ENCODE data around the gene ANKDD1B. TPM values are rescaled to one million over a fixed set of nuclear protein-coding genes. Genes with fewer than 3 reads are reported as not detected.

The ANKDD1B gene
- total RNA-seq, 2 donors from 2014 or later: 1.9 to 2.7 TPM

GRCh38 chr5:75616371-75616881 is 5.2 kb downstream of the ANKDD1B start:
- peaks cover 8% of the 10 kb centered on the region for H3K4me1 ChIP-seq (replicated peaks)
- WGBS: 50% methylated on average over 4 of the region's 4 CpGs
- no peaks in the 10 kb centered on the region for H3K27me3 ChIP-seq (replicated peaks; ENCODE audit: insufficient read depth)
- TF ChIP-seq POLR2A (IDR thresholded peaks at IDR 0.05) (no peak), CTCF (IDR thresholded peaks at IDR 0.05) (no peak), POLR2AphosphoS5 (IDR thresholded peaks at IDR 0.05) (no peak)
- DNase-seq (ENCODE audit: low spot score): no peak
- H3K27ac ChIP-seq: peak overlapping the region; percentile 7 to 48
- intact Hi-C loops (cut with DNase I): no loop called here
- H3K36me3 ChIP-seq: no peaks in the 10 kb centered on the region
- no peak overlapping the region for H3K4me3 ChIP-seq
- no peaks in the 10 kb centered on the region for H3K9me3 ChIP-seq

- intact Hi-C loops (cut with DNase I): no loop called here
- Histone ChIP-seq H3K4me3 (no peak overlapping the region), H3K27ac (peak overlapping the region; percentile 7 to 48), H3K9me3 (no peaks in the 10 kb centered on the region), H3K27me3 (replicated peaks; ENCODE audit: insufficient read depth) (no peaks in the 10 kb centered on the region), H3K36me3 (no peaks in the 10 kb centered on the region), H3K4me1 (replicated peaks) (peaks cover 8% of the 10 kb centered on the region)
- WGBS: 30% methylated on average over 7 of the region's 7 CpGs
- no peak for TF ChIP-seq POLR2AphosphoS5 (IDR thresholded peaks at IDR 0.05)
- no peak for TF ChIP-seq CTCF (IDR thresholded peaks at IDR 0.05)
- peak; percentile 30 for DNase-seq (ENCODE audit: low spot score)
These were observed 5.8 kb downstream of the ANKDD1B start for GRCh38 chr5:75616971-75617621.

GRCh38 chr5:75617736-75618352 is 6.6 kb downstream of the ANKDD1B start:
- WGBS: 80% methylated on average over 5 of the region's 5 CpGs
- TF ChIP-seq POLR2AphosphoS5 (IDR thresholded peaks at IDR 0.05) (no peak), POLR2A (IDR thresholded peaks at IDR 0.05) (no peak)
- peak overlapping the region; percentile 38 to 48 for H3K27ac ChIP-seq
- DNase-seq (ENCODE audit: low spot score): no peak
- no peaks in the 10 kb centered on the region for H3K27me3 ChIP-seq (replicated peaks; ENCODE audit: insufficient read depth)
- H3K4me3 ChIP-seq: no peak overlapping the region
- intact Hi-C loops (cut with DNase I): no loop called here
- peaks cover 8% of the 10 kb centered on the region for H3K4me1 ChIP-seq (replicated peaks)
- no peaks in the 10 kb centered on the region for H3K9me3 ChIP-seq
- no peaks in the 10 kb centered on the region for H3K36me3 ChIP-seq

GRCh38 chr5:75620184-75620959 is 9.1 kb downstream of the ANKDD1B start:
- Histone ChIP-seq H3K27ac (peak overlapping the region; percentile 68 to 73), H3K9me3 (no peaks in the 10 kb centered on the region), H3K27me3 (replicated peaks; ENCODE audit: insufficient read depth) (no peaks in the 10 kb centered on the region), H3K4me1 (replicated peaks) (peaks cover 8% of the 10 kb centered on the region), H3K36me3 (no peaks in the 10 kb centered on the region), H3K4me3 (no peak overlapping the region)
- no peak for TF ChIP-seq CTCF (IDR thresholded peaks at IDR 0.05)
- peak; percentile 70 for TF ChIP-seq POLR2AphosphoS5 (IDR thresholded peaks at IDR 0.05)
- DNase-seq (ENCODE audit: low spot score): peak; percentile 38
- intact Hi-C loops (cut with DNase I): no loop called here
- 54% methylated on average over 4 of the region's 4 CpGs for WGBS

- peak; percentile 66 for DNase-seq (ENCODE audit: low spot score)
- TF ChIP-seq POLR2A (IDR thresholded peaks at IDR 0.05) (no peak), POLR2AphosphoS5 (IDR thresholded peaks at IDR 0.05) (peak; percentile 92)
- Histone ChIP-seq H3K36me3 (no peaks in the 10 kb centered on the region), H3K9me3 (no peaks in the 10 kb centered on the region), H3K4me3 (no peak overlapping the region), H3K27me3 (replicated peaks; ENCODE audit: insufficient read depth) (no peaks in the 10 kb centered on the region), H3K4me1 (replicated peaks) (peaks cover 8% of the 10 kb centered on the region), H3K27ac (peak overlapping the region; percentile 41 to 45)
- intact Hi-C loops (cut with DNase I): no loop called here
- WGBS: 34% methylated on average over 4 of the region's 4 CpGs
These were observed 11.3 kb downstream of the ANKDD1B start for GRCh38 chr5:75622564-75622963.

Measured in prostate gland (tissue), 2 donors.